ENCODE data around the gene CNEP1R1.

CNEP1R1 gene

DNA sequence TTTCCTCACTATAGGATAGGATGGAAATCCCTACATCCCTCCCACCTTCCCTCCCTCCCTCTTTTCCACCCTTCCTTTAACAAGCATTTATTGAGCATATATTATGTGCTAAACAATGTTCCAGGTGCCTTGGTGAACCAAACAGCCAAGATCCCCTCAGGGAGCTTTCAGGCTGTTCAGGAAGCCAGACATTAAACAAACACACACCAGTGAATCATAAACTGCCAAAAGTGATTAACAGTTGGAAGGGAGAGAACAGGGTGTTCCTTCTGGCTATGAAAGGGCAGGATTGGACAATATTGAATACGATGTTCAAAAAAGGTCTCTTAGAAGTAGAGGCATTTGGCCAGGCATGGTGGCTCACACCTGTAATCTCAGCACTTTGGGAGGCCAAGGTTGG is 22.8 kb upstream of the CNEP1R1 start:
- no peak overlapping the region for H3K4me3 ChIP-seq (ENCODE audit: control insufficient read depth in 1 of 7, extremely low read depth in 1 of 7, insufficient read depth in 4 of 7, low read depth in 2 of 7, low read length in 6 of 7)
- no peak for DNase-seq
- H3K36me3 ChIP-seq (ENCODE audit: control insufficient read depth in 4 of 4, insufficient read depth in 4 of 4, low read length in 3 of 4) = no peaks in the 10 kb centered on the region
- POLR2A ChIA-PET = no interaction called here
- H3K27ac ChIP-seq (ENCODE audit: insufficient read depth in 1 of 2, low read depth in 1 of 2, low read length in 2 of 2, poor library complexity in 1 of 2, severe bottlenecking in 2 of 2) = no peak overlapping the region
- no peaks in the 10 kb centered on the region for H3K4me1 ChIP-seq (ENCODE audit: control extremely low read depth in 1 of 4, control insufficient read depth in 4 of 4, insufficient read depth in 4 of 4, low read length in 3 of 4)
- 89% methylated on average over 1 of the region's 1 CpG for WGBS (ENCODE audit: insufficient coverage)
- CTCF ChIA-PET = interaction anchor here (0.7 kb wide), 1 partner anchor 44 kb away, joined by 3 read pairs; no protein-coding TSS in a partner anchor
- no peaks in the 10 kb centered on the region for H3K27me3 ChIP-seq (replicated peaks in 2 of 5; ENCODE audit: control insufficient read depth in 4 of 5, insufficient read depth in 5 of 5, low read length in 4 of 5)
- H3K9me3 ChIP-seq (ENCODE audit: control extremely low read depth in 1 of 5, control insufficient read depth in 4 of 5, insufficient read depth in 2 of 5, low read depth in 1 of 5, low read length in 4 of 5) = peaks cover 0 to 4% (median 0%) of the 10 kb centered on the region in 5 experiments

DNA sequence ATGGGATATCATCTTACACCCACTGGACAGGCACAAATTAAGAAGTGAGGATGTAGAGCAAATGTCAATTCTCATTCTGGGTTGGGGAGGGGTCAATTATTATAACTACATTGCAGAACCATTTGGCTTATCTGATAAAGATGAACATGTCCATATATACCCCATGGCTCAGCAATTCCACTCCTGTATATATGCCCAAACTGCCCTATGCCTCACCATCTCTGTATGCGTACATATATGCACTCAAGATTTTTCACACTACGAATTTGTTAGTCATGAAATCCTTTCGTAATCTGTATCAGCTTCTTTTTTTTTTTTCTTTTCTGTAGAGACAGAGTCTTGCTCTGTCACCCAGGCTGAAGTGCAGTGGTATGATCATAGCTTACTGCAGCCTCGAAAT is 20.8 kb upstream of the CNEP1R1 start:
- no peak for DNase-seq
- Histone ChIP-seq H3K36me3 (ENCODE audit: control insufficient read depth in 4 of 4, insufficient read depth in 4 of 4, low read length in 3 of 4) (no peaks in the 10 kb centered on the region), H3K4me1 (ENCODE audit: control extremely low read depth in 1 of 4, control insufficient read depth in 4 of 4, insufficient read depth in 4 of 4, low read length in 3 of 4) (no peaks in the 10 kb centered on the region), H3K9me3 (ENCODE audit: control extremely low read depth in 1 of 5, control insufficient read depth in 4 of 5, insufficient read depth in 2 of 5, low read depth in 1 of 5, low read length in 4 of 5) (peaks cover 0 to 9% (median 0%) of the 10 kb centered on the region in 5 experiments), H3K27ac (ENCODE audit: insufficient read depth in 1 of 2, low read depth in 1 of 2, low read length in 2 of 2, poor library complexity in 1 of 2, severe bottlenecking in 2 of 2) (no peak overlapping the region), H3K27me3 (replicated peaks in 2 of 5; ENCODE audit: control insufficient read depth in 4 of 5, insufficient read depth in 5 of 5, low read length in 4 of 5) (no peaks in the 10 kb centered on the region), H3K4me3 (ENCODE audit: control insufficient read depth in 1 of 7, extremely low read depth in 1 of 7, insufficient read depth in 4 of 7, low read depth in 2 of 7, low read length in 6 of 7) (no peak overlapping the region)
- ChIA-PET POLR2A (no interaction called here), CTCF (interaction anchor here (1.2 to 1.7 kb wide), 2 partner anchors 13 to 20 kb away, joined by 4 read pairs; no protein-coding TSS in a partner anchor)
- 93% methylated on average over 4 of the region's 4 CpGs for WGBS (ENCODE audit: insufficient coverage)

DNA sequence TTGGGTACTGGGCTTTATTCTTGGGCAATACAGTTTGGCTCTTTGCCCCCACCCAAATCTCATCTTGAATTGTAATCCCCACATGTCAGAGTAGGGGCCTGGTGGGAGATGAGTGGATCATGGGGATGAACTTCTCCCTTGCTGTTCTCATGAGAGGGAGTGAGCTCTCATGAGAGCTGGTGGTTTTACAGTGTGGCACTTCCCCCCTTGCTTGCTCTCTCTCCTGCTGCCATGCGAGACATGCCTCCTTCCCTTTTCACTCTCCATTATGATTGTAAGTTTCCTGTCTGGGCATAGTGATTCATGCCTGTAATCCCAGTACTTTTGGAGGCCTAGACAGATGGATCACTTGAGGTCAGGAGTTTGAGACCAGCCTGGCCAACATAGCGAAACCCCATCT is 18.1 kb upstream of the CNEP1R1 start:
- ChIA-PET POLR2A (no interaction called here), CTCF (interaction anchor here (0.9 kb wide), 1 partner anchor 14 kb away, joined by 3 read pairs; no protein-coding TSS in a partner anchor)
- H3K27me3 ChIP-seq (replicated peaks in 2 of 5; ENCODE audit: control insufficient read depth in 4 of 5, insufficient read depth in 5 of 5, low read length in 4 of 5) = no peaks in the 10 kb centered on the region
- no peak overlapping the region for H3K4me3 ChIP-seq (ENCODE audit: control insufficient read depth in 1 of 7, extremely low read depth in 1 of 7, insufficient read depth in 4 of 7, low read depth in 2 of 7, low read length in 6 of 7)
- no peak for DNase-seq
- no peak overlapping the region for H3K27ac ChIP-seq (ENCODE audit: insufficient read depth in 1 of 2, low read depth in 1 of 2, low read length in 2 of 2, poor library complexity in 1 of 2, severe bottlenecking in 2 of 2)
- H3K36me3 ChIP-seq (ENCODE audit: control insufficient read depth in 4 of 4, insufficient read depth in 4 of 4, low read length in 3 of 4) = no peaks in the 10 kb centered on the region
- WGBS (ENCODE audit: insufficient coverage) = 57% methylated on average over 1 of the region's 2 CpGs
- H3K9me3 ChIP-seq (ENCODE audit: control extremely low read depth in 1 of 5, control insufficient read depth in 4 of 5, insufficient read depth in 2 of 5, low read depth in 1 of 5, low read length in 4 of 5) = peaks cover 0 to 9% (median 0%) of the 10 kb centered on the region in 5 experiments
- H3K4me1 ChIP-seq (ENCODE audit: control extremely low read depth in 1 of 4, control insufficient read depth in 4 of 4, insufficient read depth in 4 of 4, low read length in 3 of 4) = no peaks in the 10 kb centered on the region

DNA sequence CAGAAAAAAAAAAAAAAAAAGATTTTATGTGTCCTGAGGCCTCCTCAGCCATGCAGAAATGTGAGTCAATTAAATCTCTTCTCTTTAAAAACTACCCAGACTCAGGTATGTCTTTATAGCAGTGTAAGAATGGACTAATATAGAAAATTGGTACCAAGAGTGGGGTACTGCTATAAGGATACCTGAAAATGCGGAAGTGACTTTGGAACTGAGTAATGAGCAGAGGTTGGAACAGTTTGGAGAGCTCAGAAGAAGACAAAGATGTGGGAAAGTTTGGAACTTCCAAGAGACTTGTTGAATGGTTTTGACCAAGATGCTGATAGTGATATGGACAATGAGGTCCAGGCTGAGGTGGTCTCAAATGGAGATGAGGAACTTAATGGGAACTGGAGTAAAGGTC is 17.3 kb upstream of the CNEP1R1 start:
- ChIA-PET CTCF (interaction anchor here (0.9 to 1.0 kb wide), 2 partner anchors 13 to 17 kb away, joined by 3 read pairs; no protein-coding TSS in a partner anchor), POLR2A (no interaction called here)
- Histone ChIP-seq H3K4me3 (ENCODE audit: control insufficient read depth in 1 of 7, extremely low read depth in 1 of 7, insufficient read depth in 4 of 7, low read depth in 2 of 7, low read length in 6 of 7) (no peak overlapping the region), H3K9me3 (ENCODE audit: control extremely low read depth in 1 of 5, control insufficient read depth in 4 of 5, insufficient read depth in 2 of 5, low read depth in 1 of 5, low read length in 4 of 5) (peaks cover 0 to 9% (median 0%) of the 10 kb centered on the region in 5 experiments), H3K36me3 (ENCODE audit: control insufficient read depth in 4 of 4, insufficient read depth in 4 of 4, low read length in 3 of 4) (no peaks in the 10 kb centered on the region), H3K27me3 (replicated peaks in 2 of 5; ENCODE audit: control insufficient read depth in 4 of 5, insufficient read depth in 5 of 5, low read length in 4 of 5) (no peaks in the 10 kb centered on the region), H3K27ac (ENCODE audit: insufficient read depth in 1 of 2, low read depth in 1 of 2, low read length in 2 of 2, poor library complexity in 1 of 2, severe bottlenecking in 2 of 2) (no peak overlapping the region), H3K4me1 (ENCODE audit: control extremely low read depth in 1 of 4, control insufficient read depth in 4 of 4, insufficient read depth in 4 of 4, low read length in 3 of 4) (no peaks in the 10 kb centered on the region)
- DNase-seq = no peak
- WGBS (ENCODE audit: insufficient coverage) = 100% methylated on average over 1 of the region's 1 CpG

DNA sequence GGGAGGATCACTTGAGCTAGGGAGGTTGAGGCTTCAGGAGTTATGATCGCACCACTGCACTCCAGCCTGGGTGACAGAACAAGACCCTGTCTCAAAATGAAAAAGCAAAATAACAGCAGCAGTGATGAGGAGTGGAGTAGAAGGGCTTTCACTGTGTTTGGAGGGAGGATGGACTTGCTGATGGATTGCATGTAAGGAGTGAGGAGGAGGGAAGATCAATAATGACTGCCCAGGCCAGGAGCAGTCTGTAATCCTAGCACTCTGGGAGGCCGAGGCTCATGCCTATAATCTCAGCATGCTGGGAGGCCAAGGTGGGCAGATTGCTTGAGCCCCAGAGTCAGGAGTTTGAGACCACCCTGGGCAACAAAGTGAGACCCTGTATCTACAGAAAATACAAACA is 14.8 kb upstream of the CNEP1R1 start:
- Histone ChIP-seq H3K4me3 (ENCODE audit: control insufficient read depth in 1 of 7, extremely low read depth in 1 of 7, insufficient read depth in 4 of 7, low read depth in 2 of 7, low read length in 6 of 7) (no peak overlapping the region), H3K27ac (ENCODE audit: insufficient read depth in 1 of 2, low read depth in 1 of 2, low read length in 2 of 2, poor library complexity in 1 of 2, severe bottlenecking in 2 of 2) (no peak overlapping the region), H3K27me3 (replicated peaks in 2 of 5; ENCODE audit: control insufficient read depth in 4 of 5, insufficient read depth in 5 of 5, low read length in 4 of 5) (no peaks in the 10 kb centered on the region), H3K9me3 (ENCODE audit: control extremely low read depth in 1 of 5, control insufficient read depth in 4 of 5, insufficient read depth in 2 of 5, low read depth in 1 of 5, low read length in 4 of 5) (peaks cover 0 to 9% (median 0%) of the 10 kb centered on the region in 5 experiments), H3K4me1 (ENCODE audit: control extremely low read depth in 1 of 4, control insufficient read depth in 4 of 4, insufficient read depth in 4 of 4, low read length in 3 of 4) (no peaks in the 10 kb centered on the region), H3K36me3 (ENCODE audit: control insufficient read depth in 4 of 4, insufficient read depth in 4 of 4, low read length in 3 of 4) (no peaks in the 10 kb centered on the region)
- 100% methylated on average over 1 of the region's 2 CpGs for WGBS (ENCODE audit: insufficient coverage)
- ChIA-PET POLR2A (no interaction called here), CTCF (no interaction called here)
- DNase-seq = no peak

DNA sequence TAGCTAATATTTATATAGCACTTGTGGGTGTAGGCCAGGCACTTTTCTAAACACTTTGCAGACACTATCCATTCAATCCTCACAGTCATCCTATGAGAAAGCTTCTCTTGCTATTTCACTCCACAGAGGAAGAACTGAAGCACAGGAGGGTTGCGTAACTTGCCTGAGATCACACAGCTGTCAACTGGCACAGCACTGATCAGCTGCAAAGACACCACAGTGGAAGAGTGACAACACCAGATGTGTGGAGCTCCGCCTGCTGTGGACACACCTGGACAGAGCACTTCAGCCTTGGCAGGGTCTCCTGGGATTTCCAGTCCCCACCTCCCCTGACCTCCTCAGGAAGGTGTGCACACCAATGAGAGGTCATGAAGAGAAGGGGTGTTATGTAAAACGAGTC is 13.3 kb upstream of the CNEP1R1 start:
- peaks cover 0 to 8% (median 0%) of the 10 kb centered on the region in 5 experiments for H3K9me3 ChIP-seq (ENCODE audit: control extremely low read depth in 1 of 5, control insufficient read depth in 4 of 5, insufficient read depth in 2 of 5, low read depth in 1 of 5, low read length in 4 of 5)
- DNase-seq = no peak

DNA sequence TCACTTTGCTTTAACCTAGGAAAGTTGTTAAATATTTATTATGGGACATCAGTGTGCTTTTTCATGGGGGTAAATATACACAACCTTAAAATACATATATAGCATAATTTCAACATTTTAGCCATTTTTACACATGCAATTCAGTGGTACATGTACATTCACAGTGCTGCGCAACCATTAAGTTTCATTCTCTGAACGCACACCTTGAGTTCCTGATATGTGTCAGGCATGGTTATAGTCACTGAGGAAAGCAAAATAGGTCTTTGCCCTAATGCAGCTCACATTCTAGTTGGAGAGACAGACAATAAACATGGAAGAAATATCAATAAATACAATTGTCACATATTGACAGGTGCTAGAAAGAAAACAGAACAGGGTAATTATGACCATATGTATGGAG is 12.8 kb upstream of the CNEP1R1 start:
- Histone ChIP-seq H3K4me3 (ENCODE audit: control insufficient read depth in 1 of 7, extremely low read depth in 1 of 7, insufficient read depth in 4 of 7, low read depth in 2 of 7, low read length in 6 of 7) (no peak overlapping the region), H3K9me3 (ENCODE audit: control extremely low read depth in 1 of 5, control insufficient read depth in 4 of 5, insufficient read depth in 2 of 5, low read depth in 1 of 5, low read length in 4 of 5) (peaks cover 0 to 5% (median 0%) of the 10 kb centered on the region in 5 experiments), H3K27ac (ENCODE audit: insufficient read depth in 1 of 2, low read depth in 1 of 2, low read length in 2 of 2, poor library complexity in 1 of 2, severe bottlenecking in 2 of 2) (no peak overlapping the region), H3K36me3 (ENCODE audit: control insufficient read depth in 4 of 4, insufficient read depth in 4 of 4, low read length in 3 of 4) (no peaks in the 10 kb centered on the region), H3K27me3 (replicated peaks in 2 of 5; ENCODE audit: control insufficient read depth in 4 of 5, insufficient read depth in 5 of 5, low read length in 4 of 5) (no peaks in the 10 kb centered on the region), H3K4me1 (ENCODE audit: control extremely low read depth in 1 of 4, control insufficient read depth in 4 of 4, insufficient read depth in 4 of 4, low read length in 3 of 4) (no peaks in the 10 kb centered on the region)
- DNase-seq = no peak
- WGBS (ENCODE audit: insufficient coverage) = no CpG with 5 or more reads among the region's 2 CpGs
- ChIA-PET CTCF (interaction anchor here (0.6 to 2.2 kb wide), 3 partner anchors 12 to 113 kb away, joined by 3 to 11 read pairs (median 4); partner anchors contain the start of gene CNEP1R1), POLR2A (no interaction called here)

More for the DNA sequence above, 13.3 kb upstream of the CNEP1R1 start:
- H3K27ac ChIP-seq (ENCODE audit: insufficient read depth in 1 of 2, low read depth in 1 of 2, low read length in 2 of 2, poor library complexity in 1 of 2, severe bottlenecking in 2 of 2) = no peak overlapping the region
- H3K27me3 ChIP-seq (replicated peaks in 2 of 5; ENCODE audit: control insufficient read depth in 4 of 5, insufficient read depth in 5 of 5, low read length in 4 of 5) = no peaks in the 10 kb centered on the region
- H3K36me3 ChIP-seq (ENCODE audit: control insufficient read depth in 4 of 4, insufficient read depth in 4 of 4, low read length in 3 of 4) = no peaks in the 10 kb centered on the region
- ChIA-PET POLR2A (no interaction called here), CTCF (interaction anchor here (0.6 to 2.2 kb wide), 3 partner anchors 13 to 112 kb away, joined by 3 to 11 read pairs (median 4); partner anchors contain the start of gene CNEP1R1)
- 73% methylated on average over 3 of the region's 3 CpGs for WGBS (ENCODE audit: insufficient coverage)
- no peaks in the 10 kb centered on the region for H3K4me1 ChIP-seq (ENCODE audit: control extremely low read depth in 1 of 4, control insufficient read depth in 4 of 4, insufficient read depth in 4 of 4, low read length in 3 of 4)
- H3K4me3 ChIP-seq (ENCODE audit: control insufficient read depth in 1 of 7, extremely low read depth in 1 of 7, insufficient read depth in 4 of 7, low read depth in 2 of 7, low read length in 6 of 7) = no peak overlapping the region

All from common myeloid progenitor, CD34-positive (primary cell).